GM12878 (cell line): Measurements from ENCODE around the gene CDKN1C. TPM values are rescaled to one million over a fixed set of nuclear protein-coding genes. Genes with fewer than 3 reads are reported as not detected.
"Not testable (repeated sequence)": the region's sequence is repeated elsewhere in the genome, so short reads cannot be mapped to it uniquely, and the experiment has no call there.

Experiments used
- ATAC-seq: fragments of 200-7000 bp; cut with Tn5 transposase; 3 replicates; pipeline ENCODE4 v1.9.1; 2020; ENCODE audit warnings: mild to moderate bottlenecking, moderate library complexity
- BruUV-seq: library from RNA; stranded (reverse); fragments of 400-500 nt; replicated peaks from 2 replicates; lab custom pipeline; 2021; lab: Mats Ljungman, UMichigan
- CTCF ChIA-PET: fragments of 300-600 bp; sonication (Branson Sonifier 250); formaldehyde crosslinking; extraction: SDS; loops from one replicate; lab custom pipeline; 2021; ENCODE audit warnings: inconsistent platforms; lab: Yijun Ruan, JAX
- POLR2A ChIA-PET: fragments of 350-600 bp; formaldehyde crosslinking; extraction: SDS; loops from one replicate; lab custom pipeline; 2021; ENCODE audit warnings: inconsistent platforms; lab: Charles Lee
- RAD21 ChIA-PET: fragments of 300-600 bp; sonication (Branson Sonifier 250); formaldehyde crosslinking; loops from one replicate; lab custom pipeline; 2023; ENCODE audit warnings: antibody characterized with exemption; ENCODE audit not compliant: unreplicated experiment; lab: Charles Lee
- SMC1A ChIA-PET: fragments of 300-600 bp; sonication (Branson Sonifier 250); formaldehyde crosslinking; loops from one replicate; lab custom pipeline; 2023; ENCODE audit not compliant: unreplicated experiment, uncharacterized antibody; lab: Charles Lee
- DNase-seq: peaks from one replicate; pipeline ENCODE4 v3.0.0-alpha.2; 2011; ENCODE audit warnings: low read depth, low spot score
- FAIRE-seq: peaks from 3 replicates; lab custom pipeline; 2011; peaks lifted over from hg19 to GRCh38; lab: Jason Lieb, UNC
- H2AFZ ChIP-seq: 2 replicates; pipeline ENCODE4 v1.6.0; 2011; ENCODE audit warnings: low read depth, low read length, control low read depth; ENCODE audit not compliant: control insufficient read depth
- H3K27ac ChIP-seq: 2 replicates; pipeline ENCODE4 v1.5.1; 2011; ENCODE audit warnings: control low read depth; ENCODE audit not compliant: control insufficient read depth, insufficient read depth
- H3K27me3 ChIP-seq, 2 experiments: replicated peaks in 1 of 2; 2 replicates each; pipeline versions ENCODE4 v1.6.0 to v1.6.1; 2011; ENCODE audit warnings: low read length in 1 of 2; ENCODE audit not compliant: control insufficient read depth in 2 of 2, insufficient read depth in 2 of 2
- H3K36me3 ChIP-seq, 2 experiments: 2 replicates each; pipeline ENCODE4 v1.5.1; 2011; ENCODE audit warnings: low read length in 1 of 2; ENCODE audit not compliant: control insufficient read depth in 2 of 2, insufficient read depth in 2 of 2
- H3K4me1 ChIP-seq: 2 replicates; pipeline ENCODE4 v1.6.1; 2011; ENCODE audit warnings: mild to moderate bottlenecking, low read length, moderate library complexity, mixed read lengths; ENCODE audit not compliant: control insufficient read depth, insufficient read depth
- H3K4me2 ChIP-seq: 2 replicates; pipeline ENCODE4 v1.6.0; 2011; ENCODE audit warnings: control low read depth; ENCODE audit not compliant: control insufficient read depth, insufficient read depth
- H3K4me3 ChIP-seq: fragments of 200-600 bp; sonication (generic); 2 replicates; pipeline ENCODE4 v1.5.1; 2016
- H3K79me2 ChIP-seq: 2 replicates; pipeline ENCODE4 v1.6.0; 2011; ENCODE audit warnings: low read length; ENCODE audit not compliant: control insufficient read depth, insufficient read depth
- H3K9ac ChIP-seq: 2 replicates; pipeline ENCODE4 v1.8.0; 2011; ENCODE audit warnings: low read length, control low read depth, mixed read lengths; ENCODE audit not compliant: control insufficient read depth, insufficient read depth
- H3K9me3 ChIP-seq: replicated peaks from 3 replicates; pipeline ENCODE4 v1.5.1; 2011; ENCODE audit warnings: mild to moderate bottlenecking, low read length; ENCODE audit not compliant: control insufficient read depth, insufficient read depth
- H4K20me1 ChIP-seq: 2 replicates; pipeline ENCODE4 v1.6.0; 2011; ENCODE audit not compliant: control insufficient read depth, insufficient read depth
- CREM ChIP-seq: IDR thresholded peaks from 2 replicates; pipeline ENCODE4 v1.6.1; 2014; ENCODE audit warnings: antibody characterized with exemption, low read depth
- FOS ChIP-seq: IDR thresholded peaks from 3 replicates; pipeline ENCODE4 v1.6.1; 2011; ENCODE audit warnings: borderline replicate concordance; ENCODE audit not compliant: insufficient read length; ENCODE audit errors: extremely low read depth
- JUND ChIP-seq: IDR thresholded peaks from 2 replicates; pipeline ENCODE4 v1.6.1; 2012; ENCODE audit warnings: low read depth, mild to moderate bottlenecking, low read length, improper control_type of control experiment, moderate library complexity
- MYB ChIP-seq: fragments of 150-350 bp; IDR thresholded peaks from 2 replicates; pipeline ENCODE4 v1.6.1; 2014; ENCODE audit warnings: mild to moderate bottlenecking, low read depth, low read length, borderline replicate concordance
- MYC ChIP-seq: IDR thresholded peaks from 2 replicates; pipeline ENCODE4 v1.6.1; 2011; ENCODE audit warnings: mild to moderate bottlenecking, low read length, moderate library complexity, inconsistent platforms; ENCODE audit not compliant: insufficient read depth, insufficient replicate concordance, insufficient read length, severe bottlenecking
- NR2F1 ChIP-seq: fragments of 450-650 bp; conservative IDR thresholded peaks from 2 replicates; pipeline ENCODE4 v1.6.1; 2017; ENCODE audit warnings: mild to moderate bottlenecking
- RBBP5 ChIP-seq: fragments of 200-600 bp; sonication (generic); conservative IDR thresholded peaks from 2 replicates; pipeline ENCODE4 v1.6.1; 2016
- RUNX3 ChIP-seq: IDR thresholded peaks from 2 replicates; pipeline ENCODE4 v1.6.1; 2012; ENCODE audit warnings: low read length, inconsistent platforms
- SMC3 ChIP-seq: IDR thresholded peaks from 2 replicates; pipeline ENCODE4 v1.6.1; 2011; ENCODE audit warnings: low read length, improper control_type of control experiment, borderline replicate concordance
- SREBF2 ChIP-seq: IDR thresholded peaks from 2 replicates; pipeline ENCODE4 v1.6.1; 2012; ENCODE audit warnings: mild to moderate bottlenecking, low read length
- TARDBP ChIP-seq: IDR thresholded peaks from 2 replicates; pipeline ENCODE4 v1.6.1; 2016; ENCODE audit warnings: borderline replicate concordance
- TCF3 ChIP-seq: IDR thresholded peaks from 2 replicates; pipeline ENCODE4 v1.6.1; 2012; ENCODE audit warnings: low read depth, mild to moderate bottlenecking, low read length, borderline replicate concordance; ENCODE audit not compliant: insufficient read depth
- USF1 ChIP-seq: IDR thresholded peaks from 2 replicates; pipeline ENCODE4 v1.6.1; 2011; ENCODE audit warnings: borderline replicate concordance, low read depth, mild to moderate bottlenecking, moderate library complexity, mixed read lengths, low read length; ENCODE audit not compliant: insufficient read depth; ENCODE audit errors: extremely low read length
- YY1 ChIP-seq: IDR thresholded peaks from 2 replicates; pipeline ENCODE4 v1.6.1; 2011; ENCODE audit warnings: low read depth, mild to moderate bottlenecking, low read length
- WGBS: methylation state at CpG from one replicate; pipeline ENCODE4 v1.1.6; 2016; ENCODE audit warnings: low lambda C conversion rate; ENCODE audit not compliant: insufficient replicate concordance, insufficient coverage; ENCODE audit errors: missing lambda C conversion rate; 5-methylcytosine and 5-hydroxymethylcytosine counted together
- in situ Hi-C: fragments of 300-500 bp; cut with MboI; formaldehyde crosslinking; loops from 9 replicates; pipeline ENCODE4 v1.14.3; 2018; ENCODE audit warnings: mixed read lengths
- intact Hi-C: fragments of 100-400 bp; cut with micrococcal nuclease; formaldehyde crosslinking; loops from one replicate; pipeline ENCODE4 v1.14.2; 2022; ENCODE audit not compliant: unreplicated experiment
- polyA plus RNA-seq, 11 experiments: library from polyadenylated mRNA; depleted of rRNA in 4 of 11; unstranded in 6 of 11; stranded (reverse) in 5 of 11; fragments of >200 nt; fragmentation: Nextera tagmentation in 4 of 11; fragmentation: Illumina TruSeq in 1 of 11; extraction: Ambion mirVana in 4 of 11; extraction: Trizol in 1 of 11; gene quantifications; 1 replicate in 1 of 11; 2 replicates in 10 of 11; pipeline versions ENCODE4 v1.2.1 to v1.2.3, GENCODE V29; 2011 to 2016; ENCODE audit warnings: inconsistent platforms in 2 of 11, missing spikeins in 2 of 11, low read depth in 1 of 11
- total RNA-seq, 4 experiments: library from RNA; depleted of rRNA in 3 of 4; stranded (reverse); fragments of >200 nt in 3 of 4; fragmentation: Illumina TruSeq in 1 of 4; extraction: Trizol in 1 of 4; gene quantifications; 2 replicates each; pipeline versions ENCODE4 v1.2.1 to v1.2.3, GENCODE V29; 2013 to 2021

CDKN1C gene
- total and polyA plus RNA-seq, 10 of the 15 experiments (the other 5 are each of a cell fraction or from before 2014, with no cell fraction given) = 0.05 to 0.21 (median 0.14) TPM; not detected in 7

GRCh38 chr11:2905299-2905698, 19.7 kb upstream of the CDKN1C start:
- BruUV-seq, FAIRE-seq, H3K9me3 ChIP-seq, H3K27me3 ChIP-seq, H3K27ac ChIP-seq, DNase-seq, RAD21 ChIA-PET, POLR2A ChIA-PET, H3K9ac ChIP-seq, intact Hi-C loops, CTCF ChIA-PET, in situ Hi-C loops, H3K79me2 ChIP-seq, H4K20me1 ChIP-seq, ATAC-seq, H3K4me2 ChIP-seq, H3K36me3 ChIP-seq, H3K4me3 ChIP-seq, SMC1A ChIA-PET, H2AFZ ChIP-seq: not testable (repeated sequence)
- 96% methylated on average over 7 of the region's 7 CpGs for WGBS
- H3K4me1 ChIP-seq = peaks cover 12% of the 10 kb centered on the region; the same call in 1 of the 2 replicates

- in situ Hi-C loops = no loop called here
- Histone ChIP-seq H3K27me3 (no peaks in the 10 kb centered on the region), H3K9ac (no peak overlapping the region), H2AFZ (no peak overlapping the region), H3K4me2 (no peak overlapping the region)
- no peak for ATAC-seq
- no TSS peak for BruUV-seq
- WGBS = 79% methylated on average over 21 of the region's 21 CpGs
- TF ChIP-seq TARDBP (no peak), MYC (no peak), SREBF2 (no peak), RUNX3 (no peak), SMC3 (no peak), JUND (no peak), USF1 (no peak), RBBP5 (no peak), CREM (no peak), TCF3 (no peak), FOS (no peak), MYB (no peak), YY1 (no peak), NR2F1 (no peak)
- TF ChIP-seq, all 136 proteins: peak for 0
- Histone ChIP-seq H4K20me1 (no peaks in the 10 kb centered on the region), H3K9me3 (no peaks in the 10 kb centered on the region; the same call in 2 of the 3 replicates), H3K79me2 (no peaks in the 10 kb centered on the region; the same call in 1 of the 2 replicates), H3K27ac (no peak overlapping the region), H3K36me3 (no peaks in the 10 kb centered on the region), H3K4me1 (peaks cover 14% of the 10 kb centered on the region; the same call in 1 of the 2 replicates), H3K4me3 (no peak overlapping the region)
- CTCF ChIA-PET = interaction anchor here (1.7 to 4.4 kb wide), 4 partner anchors 12 to 187 kb away, joined by 4 to 28 read pairs (median 11); no protein-coding TSS in a partner anchor
- SMC1A ChIA-PET = no interaction called here
- RAD21 ChIA-PET = no interaction called here
- DNase-seq (no peak), FAIRE-seq (no peak)
- POLR2A ChIA-PET = no interaction called here
- intact Hi-C loops = no loop called here
These were observed 18.8 kb upstream of the CDKN1C start for GRCh38 chr11:2904153-2905052.
